ENCODE measurements around the gene LRTM2.

The LRTM2 gene

GRCh38 chr12:1799051-1799881 lies 21.1 kb upstream of the LRTM2 start:
- H3K4me3 ChIP-seq (ENCODE audit: low read depth in 1 of 2, low read length in 2 of 2) = no peak overlapping the region
- no peaks in the 10 kb centered on the region for H3K9me3 ChIP-seq (ENCODE audit: low read length)
- H3K27me3 ChIP-seq (ENCODE audit: control insufficient read depth in 1 of 2, insufficient read depth in 2 of 2, low read length in 2 of 2) = no peaks in the 10 kb centered on the region
- H3K9ac ChIP-seq (ENCODE audit: low read length) = no peak overlapping the region
- H3K27ac ChIP-seq (ENCODE audit: low read depth, low read length) = no peak overlapping the region
- H3K36me3 ChIP-seq (ENCODE audit: insufficient read depth, low read length) = no peaks in the 10 kb centered on the region
- H3K4me1 ChIP-seq (ENCODE audit: insufficient read depth, low read length) = peaks cover 13% of the 10 kb centered on the region

DNA sequence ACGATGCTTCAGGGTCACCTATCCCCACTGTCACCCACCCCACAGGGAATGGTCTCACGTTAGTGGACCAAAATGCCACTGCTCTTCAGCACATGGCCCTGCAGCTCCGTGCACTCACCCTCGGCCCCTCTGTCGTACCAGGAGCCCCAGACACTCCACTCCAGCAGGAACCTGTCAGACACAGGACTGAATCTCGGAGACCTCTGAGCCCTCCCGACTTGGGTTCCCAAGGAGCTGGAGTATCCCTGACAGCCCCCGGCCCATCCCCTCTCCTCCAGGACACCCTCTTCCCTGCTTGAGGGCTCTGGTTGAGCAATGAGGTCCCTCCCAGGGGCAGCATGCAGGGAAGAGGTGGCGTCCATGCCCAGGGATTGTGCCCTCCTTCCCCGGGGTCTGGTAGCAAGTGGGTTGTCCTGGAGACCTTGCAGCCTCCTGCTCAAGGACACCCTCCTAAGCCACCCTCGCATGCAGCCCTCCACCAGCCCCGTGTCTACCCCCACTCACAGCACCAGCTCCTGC lies 20.4 kb upstream of the LRTM2 start:
- Histone ChIP-seq H3K9me3 (ENCODE audit: low read length) (no peaks in the 10 kb centered on the region), H3K4me1 (ENCODE audit: insufficient read depth, low read length) (peaks cover 14% of the 10 kb centered on the region)

GRCh38 chr12:1800401-1801302 lies 19.7 kb upstream of the LRTM2 start:
- H3K9ac ChIP-seq (ENCODE audit: low read length) = no peak overlapping the region
- peaks cover 7% of the 10 kb centered on the region for H3K4me1 ChIP-seq (ENCODE audit: insufficient read depth, low read length)
- H3K27ac ChIP-seq (ENCODE audit: low read depth, low read length) = no peak overlapping the region

More for the DNA sequence above, 20.4 kb upstream of the LRTM2 start:
- Histone ChIP-seq H3K27ac (ENCODE audit: low read depth, low read length) (no peak overlapping the region), H3K4me3 (ENCODE audit: low read depth in 1 of 2, low read length in 2 of 2) (no peak overlapping the region), H3K36me3 (ENCODE audit: insufficient read depth, low read length) (no peaks in the 10 kb centered on the region), H3K27me3 (ENCODE audit: control insufficient read depth in 1 of 2, insufficient read depth in 2 of 2, low read length in 2 of 2) (no peaks in the 10 kb centered on the region), H3K9ac (ENCODE audit: low read length) (no peak overlapping the region)

DNA sequence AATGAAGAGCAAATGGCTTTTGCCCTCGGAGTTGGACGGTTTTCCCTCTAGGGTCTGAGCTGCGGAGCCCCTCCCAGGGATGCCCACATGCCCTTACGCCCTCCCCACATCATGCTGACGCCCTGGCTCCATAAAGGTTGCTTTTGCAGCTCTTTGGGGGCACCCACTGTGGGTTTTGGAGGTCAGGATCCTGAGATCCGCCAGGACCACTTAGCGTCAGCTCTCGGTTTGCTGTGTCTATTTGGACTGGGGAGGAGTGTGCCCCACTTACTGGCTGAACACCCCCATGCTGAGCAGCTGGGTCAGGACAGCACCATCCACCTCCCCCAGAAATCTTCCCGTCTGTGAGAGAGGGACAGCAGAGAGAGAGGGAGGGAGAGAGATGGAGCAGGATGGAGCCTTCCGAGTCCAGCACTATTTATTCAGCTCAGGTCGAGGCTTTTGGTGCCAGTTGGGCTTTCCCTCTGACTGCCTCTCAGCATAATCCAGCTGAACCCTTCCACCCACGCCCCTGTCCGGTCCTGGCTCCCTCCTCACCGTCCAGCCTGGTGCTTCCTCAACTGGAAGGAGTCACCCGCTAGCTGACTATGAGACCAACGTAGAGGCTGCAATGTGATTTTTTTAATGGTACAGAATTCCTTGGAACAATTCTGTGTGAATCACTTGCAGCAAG lies 18.9 kb upstream of the LRTM2 start:
- no peak overlapping the region for H3K9ac ChIP-seq (ENCODE audit: low read length)
- peaks cover 5% of the 10 kb centered on the region for H3K4me1 ChIP-seq (ENCODE audit: insufficient read depth, low read length)
- H3K27ac ChIP-seq (ENCODE audit: low read depth, low read length) = no peak overlapping the region
- no peaks in the 10 kb centered on the region for H3K36me3 ChIP-seq (ENCODE audit: insufficient read depth, low read length)
- no peak overlapping the region for H3K4me3 ChIP-seq (ENCODE audit: low read depth in 1 of 2, low read length in 2 of 2)
- no peaks in the 10 kb centered on the region for H3K9me3 ChIP-seq (ENCODE audit: low read length)
- no peaks in the 10 kb centered on the region for H3K27me3 ChIP-seq (ENCODE audit: control insufficient read depth in 1 of 2, insufficient read depth in 2 of 2, low read length in 2 of 2)

More at GRCh38 chr12:1800401-1801302, 19.7 kb upstream of the LRTM2 start:
- Histone ChIP-seq H3K4me3 (ENCODE audit: low read depth in 1 of 2, low read length in 2 of 2) (no peak overlapping the region), H3K9me3 (ENCODE audit: low read length) (no peaks in the 10 kb centered on the region), H3K27me3 (ENCODE audit: control insufficient read depth in 1 of 2, insufficient read depth in 2 of 2, low read length in 2 of 2) (no peaks in the 10 kb centered on the region), H3K36me3 (ENCODE audit: insufficient read depth, low read length) (no peaks in the 10 kb centered on the region)

GRCh38 chr12:1803736-1804135 lies 16.6 kb upstream of the LRTM2 start:
- Histone ChIP-seq H3K27me3 (ENCODE audit: control insufficient read depth in 1 of 2, insufficient read depth in 2 of 2, low read length in 2 of 2) (no peaks in the 10 kb centered on the region), H3K36me3 (ENCODE audit: insufficient read depth, low read length) (no peaks in the 10 kb centered on the region), H3K4me3 (ENCODE audit: low read depth in 1 of 2, low read length in 2 of 2) (no peak overlapping the region), H3K4me1 (ENCODE audit: insufficient read depth, low read length) (peaks cover 5% of the 10 kb centered on the region), H3K27ac (ENCODE audit: low read depth, low read length) (no peak overlapping the region), H3K9ac (ENCODE audit: low read length) (no peak overlapping the region), H3K9me3 (ENCODE audit: low read length) (no peaks in the 10 kb centered on the region)

DNA sequence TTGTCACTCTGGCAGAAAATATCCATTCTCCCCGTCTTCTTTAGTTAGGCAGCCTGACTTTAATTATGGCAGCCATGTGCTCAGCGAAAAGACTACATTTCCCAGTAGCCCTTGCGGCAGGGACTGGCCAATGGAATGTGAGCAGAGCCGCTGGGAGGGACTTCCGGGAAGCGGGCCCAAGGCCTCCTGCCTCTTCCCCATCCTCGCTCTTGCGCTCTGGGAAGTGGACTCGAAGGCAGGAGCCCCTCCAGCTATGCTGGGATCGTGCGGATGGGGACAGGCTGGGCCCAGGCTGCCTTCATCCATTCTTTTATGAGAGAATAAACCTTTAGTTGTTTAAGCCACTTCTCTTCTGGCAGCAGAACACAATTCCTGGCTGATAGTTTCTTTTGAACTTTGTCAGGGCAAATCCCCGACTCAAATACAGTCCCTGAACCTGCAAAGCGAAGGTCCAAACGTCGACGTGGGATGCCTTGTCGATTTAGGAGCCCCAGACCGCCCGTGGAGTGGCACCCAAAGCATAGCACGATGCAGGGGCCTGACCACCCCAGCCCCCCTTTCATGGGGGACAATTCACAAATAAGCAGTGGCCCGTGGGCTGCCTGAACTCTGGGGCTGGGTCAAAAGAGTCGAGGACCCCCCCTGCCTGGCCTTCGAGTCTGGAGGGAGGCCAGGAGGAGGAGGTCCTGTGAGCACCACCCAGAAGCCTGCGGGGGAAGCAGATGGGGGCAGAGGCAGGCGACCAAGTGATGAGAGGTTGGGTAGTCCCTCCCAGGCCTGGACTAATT lies 15.6 kb upstream of the LRTM2 start:
- no peak overlapping the region for H3K4me3 ChIP-seq (ENCODE audit: low read depth in 1 of 2, low read length in 2 of 2)
- H3K36me3 ChIP-seq (ENCODE audit: insufficient read depth, low read length) = no peaks in the 10 kb centered on the region
- H3K27ac ChIP-seq (ENCODE audit: low read depth, low read length) = no peak overlapping the region
- no peak overlapping the region for H3K9ac ChIP-seq (ENCODE audit: low read length)
- H3K9me3 ChIP-seq (ENCODE audit: low read length) = no peaks in the 10 kb centered on the region
- peaks cover 5% of the 10 kb centered on the region for H3K4me1 ChIP-seq (ENCODE audit: insufficient read depth, low read length)
- H3K27me3 ChIP-seq (ENCODE audit: control insufficient read depth in 1 of 2, insufficient read depth in 2 of 2, low read length in 2 of 2) = no peaks in the 10 kb centered on the region

- no peaks in the 10 kb centered on the region for H3K36me3 ChIP-seq (ENCODE audit: insufficient read depth, low read length)
- no peaks in the 10 kb centered on the region for H3K27me3 ChIP-seq (ENCODE audit: control insufficient read depth in 1 of 2, insufficient read depth in 2 of 2, low read length in 2 of 2)
- H3K9ac ChIP-seq (ENCODE audit: low read length) = no peak overlapping the region
- no peak overlapping the region for H3K4me3 ChIP-seq (ENCODE audit: low read depth in 1 of 2, low read length in 2 of 2)
- no peak overlapping the region for H3K27ac ChIP-seq (ENCODE audit: low read depth, low read length)
- H3K4me1 ChIP-seq (ENCODE audit: insufficient read depth, low read length) = peaks cover 5% of the 10 kb centered on the region
- H3K9me3 ChIP-seq (ENCODE audit: low read length) = no peaks in the 10 kb centered on the region
Observed at GRCh38 chr12:1805441-1806081, 14.8 kb upstream of the LRTM2 start.

DNA sequence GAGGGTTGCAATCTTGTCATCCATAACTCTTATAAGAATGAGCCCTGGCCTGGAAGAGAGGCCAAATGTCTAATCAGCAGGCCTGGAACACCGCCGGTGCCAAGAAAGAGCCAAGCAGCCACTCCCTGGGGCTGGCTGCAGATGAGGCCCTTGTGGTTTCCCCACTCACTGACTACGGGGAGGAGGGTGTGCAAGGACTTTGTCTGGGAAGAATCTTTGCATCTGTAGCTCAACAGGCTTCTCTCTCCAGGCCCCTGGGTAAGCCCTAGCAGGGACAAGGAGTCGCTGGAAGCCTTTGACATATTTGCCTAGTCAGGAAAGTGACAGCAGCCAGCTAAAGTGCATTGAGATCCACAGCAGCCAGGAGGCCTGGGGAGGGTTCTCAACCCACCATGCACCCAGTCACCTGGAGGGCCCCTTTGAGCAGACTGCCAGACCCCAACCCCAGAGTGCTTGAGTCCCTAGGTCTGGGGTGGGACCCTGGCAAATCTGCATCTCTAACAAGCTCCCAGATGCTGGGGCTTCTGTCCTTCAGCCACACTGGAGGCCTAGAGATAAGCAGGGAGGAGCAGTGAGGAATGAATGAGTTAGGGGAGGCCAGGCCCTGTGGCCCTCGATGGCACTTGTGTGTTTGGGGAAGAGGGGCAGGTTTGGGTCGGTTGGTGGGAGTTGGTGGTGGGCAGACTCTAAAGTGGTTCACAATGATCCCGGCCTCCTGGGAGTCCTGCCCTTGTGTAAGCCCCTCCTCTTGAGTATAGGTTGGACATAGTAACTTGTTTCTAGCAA lies 13.9 kb upstream of the LRTM2 start:
- H3K9ac ChIP-seq (ENCODE audit: low read length) = no peak overlapping the region
- H3K27ac ChIP-seq (ENCODE audit: low read depth, low read length) = no peak overlapping the region
- H3K27me3 ChIP-seq (ENCODE audit: control insufficient read depth in 1 of 2, insufficient read depth in 2 of 2, low read length in 2 of 2) = no peaks in the 10 kb centered on the region

DNA sequence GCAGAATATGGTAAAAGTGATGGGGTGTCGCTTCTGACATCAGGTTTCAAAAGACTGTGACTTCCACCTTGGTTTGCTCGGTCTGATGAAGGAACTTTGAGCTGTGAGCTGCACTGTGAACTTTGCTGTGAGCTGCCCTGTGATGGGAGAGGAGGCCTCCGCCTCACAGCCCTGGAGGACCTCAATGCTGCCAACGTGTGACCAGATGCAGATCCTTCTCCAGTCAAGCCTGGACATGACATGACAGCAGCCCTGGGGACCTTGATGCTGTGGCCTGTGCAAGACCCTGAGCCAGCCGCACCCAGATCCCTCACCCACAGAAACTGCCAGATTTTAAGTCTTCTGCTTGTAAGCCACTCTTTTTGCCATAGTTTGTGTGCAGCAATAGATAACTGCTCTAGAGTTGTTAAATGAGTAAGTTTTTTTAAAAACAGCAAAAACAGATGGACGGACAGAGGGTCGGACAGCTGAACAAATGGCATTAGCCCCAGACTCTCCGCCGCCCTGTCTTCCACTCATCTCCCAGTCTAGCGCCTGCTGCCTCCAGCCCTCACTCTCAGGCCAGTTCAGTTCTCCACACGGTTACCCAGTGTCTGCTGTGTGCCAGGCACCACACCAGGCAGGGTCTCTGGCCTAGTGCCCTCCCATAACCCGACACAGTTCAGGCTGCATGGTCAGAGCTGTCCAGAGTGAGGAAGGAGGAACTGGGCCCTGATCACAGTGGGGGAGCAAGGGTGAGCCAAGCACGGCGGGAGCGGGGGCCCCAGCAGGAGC lies 13.1 kb upstream of the LRTM2 start:
- H3K36me3 ChIP-seq (ENCODE audit: insufficient read depth, low read length) = no peaks in the 10 kb centered on the region
- no peak overlapping the region for H3K4me3 ChIP-seq (ENCODE audit: low read depth in 1 of 2, low read length in 2 of 2)
- no peak overlapping the region for H3K27ac ChIP-seq (ENCODE audit: low read depth, low read length)
- H3K9me3 ChIP-seq (ENCODE audit: low read length) = no peaks in the 10 kb centered on the region
- no peaks in the 10 kb centered on the region for H3K27me3 ChIP-seq (ENCODE audit: control insufficient read depth in 1 of 2, insufficient read depth in 2 of 2, low read length in 2 of 2)
- H3K4me1 ChIP-seq (ENCODE audit: insufficient read depth, low read length) = peaks cover 5% of the 10 kb centered on the region
- no peak overlapping the region for H3K9ac ChIP-seq (ENCODE audit: low read length)

More for the DNA sequence above, 13.9 kb upstream of the LRTM2 start:
- peaks cover 5% of the 10 kb centered on the region for H3K4me1 ChIP-seq (ENCODE audit: insufficient read depth, low read length)
- no peak overlapping the region for H3K4me3 ChIP-seq (ENCODE audit: low read depth in 1 of 2, low read length in 2 of 2)
- no peaks in the 10 kb centered on the region for H3K36me3 ChIP-seq (ENCODE audit: insufficient read depth, low read length)
- no peaks in the 10 kb centered on the region for H3K9me3 ChIP-seq (ENCODE audit: low read length)
